HG03457 (cell line): ENCODE data around the gene TRIP6.
"Not testable (repeated sequence)": the region's sequence is repeated elsewhere in the genome, so short reads cannot be mapped to it uniquely, and the experiment has no call there.

ENCODE experiments used
- ATAC-seq: cut with Tn5 transposase; IDR thresholded peaks from one replicate; pipeline ENCODE4 v1.9.1; 2021; ENCODE audit warnings: moderate number of reproducible peaks; ENCODE audit not compliant: unreplicated experiment

Gene TRIP6

DNA sequence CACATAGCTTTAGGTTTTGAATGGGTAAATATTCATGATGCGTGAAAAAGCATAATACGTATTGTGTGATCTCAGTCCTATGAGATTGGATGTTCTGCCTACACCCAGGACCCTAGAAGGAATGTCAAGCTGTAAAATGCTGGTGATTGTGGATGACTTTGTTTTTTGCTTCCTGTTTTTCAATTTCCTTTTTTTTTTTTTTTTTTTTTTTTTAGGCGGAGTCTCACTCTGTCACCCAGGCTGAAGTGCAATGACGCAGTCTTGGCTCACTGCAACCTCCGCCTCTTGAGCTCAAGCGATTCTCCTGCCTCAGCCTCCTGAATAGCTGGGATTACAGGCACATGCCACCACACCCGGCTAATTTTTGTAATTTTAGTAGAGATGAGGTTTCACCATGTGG lies 43.3 kb downstream of the TRIP6 start:
- ATAC-seq, result not testable (repeated sequence)

DNA sequence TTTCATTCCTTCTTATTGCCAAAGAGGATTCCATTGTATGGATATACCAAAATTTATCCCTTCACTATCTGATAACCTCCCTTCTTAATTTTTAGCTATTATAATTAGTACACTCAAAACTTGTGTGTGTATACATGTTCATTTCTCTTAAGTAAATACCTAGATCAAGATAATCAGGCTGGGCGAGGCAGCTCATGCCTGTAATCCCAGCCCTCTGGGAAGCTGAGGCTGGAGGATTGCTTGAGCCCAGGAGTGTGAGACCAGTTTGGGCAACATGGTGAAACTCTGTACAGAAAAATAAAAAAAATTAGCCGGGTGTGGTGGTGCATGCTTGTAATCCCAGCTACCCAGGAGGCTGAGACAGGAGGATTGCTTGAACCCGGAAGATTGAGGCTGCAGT lies 44.3 kb downstream of the TRIP6 start:
- no peak for ATAC-seq

DNA sequence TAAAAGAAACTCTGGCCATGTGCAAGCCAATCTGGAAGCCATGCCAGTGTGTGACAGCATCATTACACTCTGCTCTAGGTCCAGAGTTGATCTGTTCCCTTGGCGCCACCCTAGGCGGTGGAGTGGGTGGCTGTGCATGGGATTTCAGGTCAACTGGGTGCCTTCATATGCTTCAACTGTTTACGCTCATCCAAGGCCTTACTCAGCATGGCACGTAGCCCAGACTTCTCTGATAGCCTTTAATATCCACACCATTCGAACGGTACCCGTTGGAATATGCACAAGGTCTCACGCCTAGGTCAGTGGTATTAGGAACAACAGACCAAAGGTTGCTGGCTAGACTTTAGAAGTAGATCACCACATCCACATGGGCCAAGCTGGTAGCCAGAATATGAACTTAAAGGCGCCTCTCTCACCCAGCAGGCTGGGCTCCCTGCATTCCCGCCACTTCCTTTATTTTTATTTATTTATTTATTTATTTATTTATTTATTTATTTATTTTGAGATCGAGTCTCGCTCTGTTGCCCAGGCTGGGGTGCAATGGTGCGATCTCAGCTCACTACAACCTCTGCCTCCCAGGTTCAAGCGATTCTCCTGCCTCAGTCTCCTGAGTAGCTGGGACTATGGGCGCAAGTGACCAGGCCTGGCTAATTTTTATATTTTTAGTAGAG lies 47.2 kb downstream of the TRIP6 start:
- no peak for ATAC-seq

DNA sequence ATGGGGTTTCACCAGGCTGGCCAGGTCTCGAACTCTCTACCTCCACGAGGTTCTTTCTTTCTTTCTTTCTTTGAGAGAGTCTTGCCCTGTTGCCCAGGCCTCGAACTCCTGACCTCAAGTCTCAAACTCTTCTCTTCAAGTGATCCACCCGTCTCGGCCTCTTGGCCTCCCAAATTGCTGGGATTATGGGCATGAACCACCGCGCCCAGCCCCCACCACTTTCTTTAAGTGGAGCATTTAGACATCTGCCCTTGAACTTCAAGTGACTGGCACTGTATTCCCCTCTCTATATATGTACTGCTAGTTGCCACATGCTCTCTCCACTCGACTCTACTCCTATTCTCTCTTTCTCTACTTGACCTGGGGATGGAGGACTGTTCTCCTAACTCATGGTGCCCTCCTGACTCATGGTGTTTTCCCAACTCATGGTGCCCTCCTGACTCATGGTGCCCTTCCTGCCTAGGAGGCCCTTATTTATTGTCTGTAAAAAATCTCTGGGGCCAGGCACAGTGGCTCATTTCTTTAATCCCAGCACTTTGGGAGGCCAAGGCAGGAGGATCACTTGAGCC lies 47.8 kb downstream of the TRIP6 start:
- ATAC-seq, result no peak

DNA sequence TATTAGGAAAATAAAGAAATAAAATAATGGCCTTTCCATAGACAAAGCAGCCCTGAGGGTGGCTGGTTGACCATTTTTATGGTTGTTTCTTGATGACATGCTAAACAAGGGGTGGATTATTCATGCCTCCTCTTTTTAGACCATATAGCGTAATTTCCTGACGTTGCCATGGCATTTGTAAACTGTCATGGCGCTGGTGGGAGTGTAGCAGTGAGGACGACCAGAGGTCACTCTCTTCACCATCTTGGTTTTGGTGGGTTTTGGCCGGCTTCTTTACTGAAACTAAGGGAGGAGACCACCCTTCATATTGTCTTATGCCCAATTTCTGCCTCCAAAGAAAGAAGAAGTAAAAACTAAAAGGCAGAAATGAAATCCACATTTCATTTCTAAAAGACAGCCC lies 52.1 kb downstream of the TRIP6 start:
- ATAC-seq, result not testable (repeated sequence)

DNA sequence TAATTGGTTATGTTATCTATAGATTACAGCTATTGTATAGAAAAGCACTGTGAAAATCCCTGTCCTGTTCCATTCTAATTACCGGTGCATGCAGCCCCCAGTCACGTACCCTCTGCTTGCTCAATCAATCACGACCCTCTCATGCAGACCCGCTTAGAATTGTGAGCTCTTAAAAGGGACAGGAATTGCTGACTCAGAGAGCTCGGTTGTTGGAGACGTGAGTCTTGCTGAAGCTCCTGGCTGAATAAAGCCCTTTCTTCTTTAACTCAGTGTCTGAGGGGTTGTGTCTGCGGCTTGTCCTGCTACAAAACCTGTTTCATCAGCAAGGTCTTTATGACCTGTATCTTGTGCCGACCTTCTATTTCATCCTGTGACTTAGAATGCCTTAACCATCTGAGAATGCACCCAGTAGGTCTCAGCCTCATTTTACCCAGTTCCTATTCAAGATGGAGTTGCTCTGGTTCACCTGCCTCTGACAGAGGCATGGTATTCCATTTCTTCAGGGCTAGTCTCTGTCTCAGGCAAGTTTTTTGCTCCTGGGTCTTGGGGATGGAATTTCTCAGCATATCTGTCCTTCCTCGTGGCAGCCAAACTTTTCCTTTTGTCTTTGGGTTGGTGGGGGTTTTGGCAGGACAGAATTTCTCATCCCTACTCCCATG lies 52.7 kb downstream of the TRIP6 start:
- ATAC-seq, result not testable (repeated sequence)

DNA sequence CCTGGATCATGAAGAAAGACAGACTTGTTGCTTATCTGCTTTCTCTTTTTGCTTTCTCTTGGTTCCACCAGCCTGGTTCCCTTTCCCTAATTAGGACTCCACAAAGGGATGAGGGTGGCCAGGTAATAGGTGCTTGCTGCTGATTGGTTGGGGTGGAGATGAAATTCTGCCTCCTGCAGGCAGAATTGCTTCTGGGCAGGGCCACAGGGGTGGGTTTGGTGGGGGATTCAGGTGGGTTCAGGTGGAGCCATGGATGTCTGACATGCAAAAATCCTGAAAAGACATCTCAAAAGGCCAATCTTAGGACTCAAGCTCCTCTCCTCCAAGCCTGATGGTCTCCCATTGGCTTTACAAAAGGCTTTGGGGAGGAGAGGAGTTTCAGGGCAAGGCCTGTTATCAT lies 53.9 kb downstream of the TRIP6 start:
- no peak for ATAC-seq
